Measurements from ENCODE around the gene STPG1.
"Not testable (repeated sequence)": the region's sequence is repeated elsewhere in the genome, so short reads cannot be mapped to it uniquely, and the experiment has no call there.

Gene STPG1, protein sequence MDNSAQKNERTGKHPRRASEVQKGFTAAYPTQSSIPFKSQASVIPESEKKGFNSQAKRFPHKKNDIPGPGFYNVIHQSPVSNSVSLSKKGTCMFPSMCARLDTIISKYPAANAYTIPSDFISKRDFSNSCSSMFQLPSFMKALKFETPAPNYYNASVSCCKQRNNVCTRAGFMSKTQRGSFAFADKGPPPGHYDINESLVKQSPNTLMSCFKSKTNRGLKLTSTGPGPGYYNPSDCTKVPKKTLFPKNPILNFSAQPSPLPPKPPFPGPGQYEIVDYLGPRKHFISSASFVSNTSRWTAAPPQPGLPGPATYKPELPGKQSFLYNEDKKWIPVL

DNA sequence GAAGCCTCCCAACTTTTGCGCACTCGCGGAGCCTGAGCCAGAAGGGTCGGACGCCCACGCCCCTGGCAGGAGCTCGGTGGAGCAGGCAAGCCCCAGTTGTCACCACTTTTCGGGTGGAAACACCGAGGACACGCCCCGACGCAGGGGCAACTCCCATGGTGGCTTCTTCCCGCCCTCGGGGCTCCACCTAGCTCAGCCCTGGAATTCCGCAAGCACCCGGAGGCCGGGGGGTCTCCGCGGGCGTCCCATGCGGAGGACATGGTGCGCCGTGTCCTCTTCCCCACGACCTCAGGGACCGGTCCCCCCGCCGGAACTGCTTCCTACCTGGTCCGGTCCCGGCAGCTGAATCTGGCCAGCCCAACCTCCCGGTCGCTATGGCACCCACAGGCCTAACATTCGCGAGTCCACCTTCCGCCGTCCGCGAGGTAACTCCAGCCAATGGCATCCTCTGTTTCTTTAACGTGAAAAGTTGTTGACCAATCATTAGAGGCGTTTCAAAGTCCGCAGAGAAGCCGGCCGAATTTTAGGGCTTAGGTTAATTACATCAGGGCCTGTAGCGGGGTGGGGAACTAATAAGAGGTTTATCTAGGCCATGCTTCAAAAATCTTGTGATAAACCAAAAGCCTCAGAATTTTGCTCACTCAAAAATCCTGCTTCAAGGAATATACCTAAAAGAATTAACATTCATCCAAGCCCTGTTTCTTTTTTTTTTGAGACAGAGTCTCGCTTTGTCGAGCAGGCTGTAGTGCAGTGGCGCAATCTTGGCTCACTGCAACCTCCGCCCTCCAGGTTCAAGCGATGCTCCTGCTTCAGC is at the start of gene STPG1:
Gene STPG1 (minus strand): TSS at position 433 of the 814 bp plus-strand sequence. CDS start 12,394 bp downstream, outside the sequence.
- peak; percentile 46 to 82 for DNase-seq

DNA sequence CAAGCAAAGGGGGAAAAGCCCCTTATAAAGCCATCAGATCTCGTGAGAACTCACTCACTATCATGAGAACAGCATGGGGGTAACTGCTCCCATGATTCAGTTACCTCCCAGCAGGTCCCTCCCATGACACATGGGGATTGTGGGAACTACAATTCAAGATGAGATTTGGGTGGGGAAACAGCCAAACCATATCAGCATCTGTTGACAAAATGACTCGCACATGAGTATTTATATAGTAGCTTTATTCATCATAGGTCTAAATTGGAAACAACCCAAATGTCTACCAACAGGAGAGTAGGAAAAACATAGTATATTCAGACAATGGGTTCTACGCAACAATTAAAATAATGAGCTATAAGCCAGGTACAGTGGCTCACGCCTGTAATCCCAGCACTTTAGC is 48.5 kb upstream of the STPG1 start:
- not testable (repeated sequence) for DNase-seq

DNA sequence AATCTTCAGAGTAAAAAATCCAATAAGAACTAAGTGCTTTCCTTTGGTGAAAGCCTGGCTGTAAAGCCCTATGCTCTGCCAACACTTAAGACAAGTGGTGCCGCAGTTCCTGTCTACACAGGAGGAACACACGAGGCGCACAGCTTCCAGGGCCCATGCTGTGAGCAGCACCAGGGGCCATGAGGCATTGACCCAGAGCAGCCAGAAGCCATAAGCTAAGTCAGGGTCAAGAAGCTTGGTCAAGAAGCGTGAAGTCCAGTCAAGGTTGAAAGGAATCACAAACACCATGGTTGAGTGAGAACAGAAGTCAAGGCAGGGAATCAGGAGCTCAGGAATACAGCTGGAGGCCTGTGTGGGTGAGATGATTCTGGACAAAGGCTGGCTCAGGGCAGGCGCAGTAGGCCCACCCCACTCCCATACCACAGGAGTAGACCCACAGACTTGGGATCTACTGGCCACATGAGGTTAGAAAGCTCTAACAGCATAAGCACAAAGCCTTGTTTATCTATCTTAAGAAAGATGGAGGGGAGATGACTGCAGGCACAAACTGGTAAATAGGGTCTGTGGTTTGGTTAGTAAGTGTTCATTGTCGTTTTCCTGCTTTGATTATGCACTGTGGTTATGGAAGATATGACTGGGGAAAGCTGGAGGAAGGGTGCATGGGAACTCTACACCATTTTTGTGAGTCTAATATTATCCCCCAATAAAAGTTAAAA is 46.1 kb upstream of the STPG1 start:
- no peak for DNase-seq

DNA sequence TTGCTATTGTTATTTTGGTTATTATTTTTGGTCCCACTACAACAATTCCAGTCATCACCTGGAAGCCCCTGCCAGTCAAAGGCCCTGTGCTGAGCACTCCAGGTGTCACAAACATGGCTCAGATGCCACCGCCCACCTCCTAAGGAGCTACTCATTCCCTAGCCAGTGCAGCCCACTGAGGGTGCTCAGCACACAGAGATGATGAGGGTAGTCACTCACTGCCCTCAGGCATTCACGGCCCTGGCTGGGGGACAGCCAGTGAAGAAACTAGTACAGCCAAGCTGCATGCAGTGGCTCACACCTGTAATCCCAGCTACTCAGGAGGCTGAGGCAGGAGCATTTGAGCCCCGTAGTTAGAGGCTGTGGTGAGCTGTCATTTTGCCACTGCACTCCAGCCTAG is 44.3 kb upstream of the STPG1 start:
- DNase-seq = no peak

DNA sequence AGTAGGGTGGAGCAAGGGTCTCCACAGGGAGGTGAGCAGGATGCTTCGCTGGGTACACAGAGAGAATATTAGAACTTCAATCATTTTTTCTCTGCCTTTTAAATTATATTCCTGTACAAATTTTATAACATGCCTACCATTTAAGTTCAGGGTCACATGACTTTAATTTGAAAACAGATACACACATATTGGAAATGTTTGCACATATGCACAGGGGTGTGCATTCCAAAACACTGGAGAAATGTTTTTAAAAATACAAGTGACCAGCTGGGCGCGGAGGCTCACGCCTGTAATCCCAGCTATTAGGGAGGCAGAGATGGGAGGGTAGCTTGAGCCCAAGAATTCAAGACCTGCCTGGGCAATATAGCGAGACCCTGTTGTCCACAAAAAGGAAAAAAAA is 41.7 kb upstream of the STPG1 start:
- DNase-seq = no peak

DNA sequence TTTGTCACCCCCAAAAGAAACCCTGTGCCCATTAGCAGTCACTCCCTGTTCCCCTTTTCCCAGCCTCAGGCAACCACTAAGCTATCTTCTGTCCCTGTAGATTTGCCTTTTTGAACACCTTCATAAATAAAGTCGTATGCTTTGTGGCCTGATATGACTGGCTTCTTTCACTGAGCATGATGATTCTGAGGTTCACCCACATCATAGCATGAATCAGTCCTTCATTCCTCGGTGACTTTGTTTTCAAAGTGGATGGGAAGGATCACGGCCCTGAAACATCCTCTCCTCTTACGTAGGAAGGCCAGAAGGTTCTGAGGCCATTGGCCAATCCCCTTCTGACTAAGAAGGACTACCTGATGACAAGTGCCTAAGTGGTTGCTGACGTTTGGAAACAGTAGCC is 41.1 kb upstream of the STPG1 start:
- no peak for DNase-seq

DNA sequence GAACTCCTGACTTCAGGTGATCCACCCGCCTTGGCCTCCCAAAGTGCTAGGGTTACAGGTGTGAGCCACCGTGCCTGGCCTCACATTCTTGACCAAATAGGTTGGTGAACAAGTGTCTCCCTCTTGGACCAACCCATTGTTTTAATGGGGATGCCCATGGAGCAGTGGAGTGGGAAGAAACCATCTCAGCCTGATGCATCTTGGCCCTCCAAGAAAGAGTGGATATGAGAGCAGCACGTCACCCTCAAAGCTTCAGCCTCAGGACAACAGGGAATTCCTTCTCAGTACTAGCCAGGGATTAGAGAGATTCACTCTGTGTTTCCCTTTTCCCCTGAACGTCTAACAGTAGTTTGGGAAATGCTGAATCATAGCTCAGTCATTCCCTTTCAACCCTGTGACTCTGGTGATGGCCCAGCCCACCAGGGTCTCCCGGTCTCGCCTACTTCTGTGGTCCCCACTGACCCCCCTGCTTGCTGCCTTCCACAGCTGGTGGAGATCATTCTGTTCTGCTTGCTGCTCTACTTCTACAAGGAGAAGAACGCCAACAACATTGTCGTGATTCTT is 39.4 kb upstream of the STPG1 start:
- DNase-seq = no peak

DNA sequence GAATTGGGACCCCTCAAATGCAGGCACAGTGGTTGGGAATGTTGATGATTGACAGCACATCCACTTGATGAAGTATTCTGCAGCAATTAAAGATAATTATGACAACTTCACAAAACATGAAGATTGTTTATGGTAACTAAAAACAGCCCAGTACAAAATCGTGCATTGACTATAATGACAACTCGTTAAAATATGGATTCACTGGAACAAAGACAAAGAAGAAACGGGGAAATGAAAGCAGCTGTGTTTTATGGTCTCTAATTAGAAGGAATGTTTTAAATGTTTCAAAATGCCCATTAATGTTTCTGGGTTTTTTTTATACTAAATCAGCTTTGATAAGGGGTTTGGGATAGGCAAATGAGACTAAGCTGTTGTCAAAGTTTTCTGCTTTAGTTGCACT is 38.2 kb upstream of the STPG1 start:
- no peak for DNase-seq

DNA sequence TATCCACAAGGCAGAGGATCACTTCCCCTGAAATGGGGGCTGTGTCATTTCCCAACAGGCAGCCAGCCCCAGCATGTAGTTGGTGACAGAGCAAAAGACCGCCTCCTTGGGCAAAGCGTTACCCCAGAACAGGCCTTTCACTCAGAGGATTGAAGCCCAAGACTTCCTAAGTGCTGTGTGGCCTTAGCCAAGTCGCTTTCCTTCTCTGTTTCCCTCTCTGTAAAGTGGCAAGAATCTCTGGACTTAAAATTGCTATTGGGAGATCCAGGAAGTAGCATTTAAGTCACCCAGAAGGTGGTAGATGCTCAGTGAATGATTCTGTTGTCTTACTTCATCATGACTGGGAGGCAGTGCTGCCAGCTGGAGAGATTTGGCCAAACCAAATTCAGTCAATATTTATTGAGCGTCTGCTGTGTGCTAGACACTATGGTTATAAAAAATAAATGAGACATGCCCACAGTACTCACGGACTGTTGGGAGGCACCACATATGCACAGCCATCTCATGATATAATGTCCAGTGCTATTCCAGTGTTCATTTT is 37.3 kb upstream of the STPG1 start:
- no peak for DNase-seq

DNA sequence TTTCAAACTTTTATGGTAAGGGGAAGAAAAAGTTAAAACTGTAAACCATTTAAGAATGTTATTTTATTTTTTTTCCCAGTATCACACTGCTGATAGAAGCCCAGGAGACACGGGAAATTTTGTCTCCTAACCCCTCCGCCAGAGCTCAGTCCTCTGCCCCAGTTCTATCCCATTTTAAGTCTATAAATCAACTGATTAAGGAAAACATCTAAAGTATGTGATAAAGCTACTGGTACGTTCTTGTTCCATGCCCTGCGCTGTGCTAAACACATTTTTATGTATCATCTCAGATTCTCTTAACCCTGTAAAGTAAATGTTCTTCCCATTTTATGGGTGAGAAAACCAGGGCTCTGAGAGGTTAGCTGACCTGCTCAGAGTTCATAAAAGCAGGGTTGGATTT is 36.7 kb upstream of the STPG1 start:
- DNase-seq = no peak

DNA sequence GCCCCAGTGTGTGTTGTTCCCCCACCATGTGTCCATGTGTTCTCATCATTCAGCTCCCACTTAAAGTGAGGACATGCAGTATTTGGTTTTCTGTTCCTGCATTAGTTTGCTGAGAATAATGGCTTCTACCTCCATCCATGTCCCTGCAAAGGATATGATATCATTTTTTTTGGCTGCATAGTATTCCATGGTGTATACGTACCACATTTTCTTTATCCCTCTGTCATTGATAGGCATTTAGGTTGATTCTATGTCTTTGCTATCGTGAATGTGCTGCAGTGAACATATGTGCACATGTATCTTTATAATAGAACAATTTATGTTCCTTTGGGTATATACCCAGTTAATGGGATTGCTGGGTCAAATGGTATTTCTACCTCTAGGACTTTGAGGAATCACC is 32.9 kb upstream of the STPG1 start:
- not testable (repeated sequence) for DNase-seq

DNA sequence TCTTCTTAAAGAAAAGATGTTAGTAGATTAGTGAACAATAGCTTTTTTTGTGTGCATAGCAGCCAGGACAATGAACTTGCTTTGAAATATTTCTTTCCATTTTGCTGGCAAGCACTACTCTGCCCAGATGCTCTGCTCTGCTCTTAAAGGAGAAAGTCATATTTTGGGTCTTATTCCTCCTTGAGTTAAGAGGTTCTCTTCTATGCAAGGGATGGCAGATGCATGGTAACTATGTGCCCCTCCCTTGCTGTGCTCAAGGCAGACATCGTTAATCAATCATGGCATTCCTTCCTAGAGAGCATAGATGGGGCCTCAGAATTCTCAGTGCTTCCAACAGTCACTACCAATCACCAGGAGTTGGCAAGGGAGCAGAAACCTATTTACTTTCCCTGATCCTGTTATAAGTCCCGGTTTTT is 29.7 kb upstream of the STPG1 start:
- no peak for DNase-seq

DNA sequence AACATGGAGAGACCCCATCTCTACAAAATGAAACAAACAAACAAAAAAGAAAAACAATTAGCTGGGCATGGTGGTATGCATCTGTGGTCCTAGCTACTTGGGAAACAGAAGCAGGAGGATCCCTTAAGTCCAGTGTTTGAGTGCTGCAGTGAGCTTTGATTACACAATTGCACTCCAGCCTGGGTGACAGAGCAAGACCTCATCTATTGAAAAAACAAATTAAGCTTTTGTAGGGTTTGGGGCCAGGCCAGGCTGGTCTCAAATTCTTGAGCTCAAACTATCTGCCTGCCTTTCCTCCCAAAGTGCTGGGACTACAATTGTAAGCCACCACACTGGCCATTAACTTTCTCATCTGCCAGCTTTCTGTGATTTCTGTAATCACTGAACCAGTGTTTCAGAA is 29.2 kb upstream of the STPG1 start:
- DNase-seq = no peak

DNA sequence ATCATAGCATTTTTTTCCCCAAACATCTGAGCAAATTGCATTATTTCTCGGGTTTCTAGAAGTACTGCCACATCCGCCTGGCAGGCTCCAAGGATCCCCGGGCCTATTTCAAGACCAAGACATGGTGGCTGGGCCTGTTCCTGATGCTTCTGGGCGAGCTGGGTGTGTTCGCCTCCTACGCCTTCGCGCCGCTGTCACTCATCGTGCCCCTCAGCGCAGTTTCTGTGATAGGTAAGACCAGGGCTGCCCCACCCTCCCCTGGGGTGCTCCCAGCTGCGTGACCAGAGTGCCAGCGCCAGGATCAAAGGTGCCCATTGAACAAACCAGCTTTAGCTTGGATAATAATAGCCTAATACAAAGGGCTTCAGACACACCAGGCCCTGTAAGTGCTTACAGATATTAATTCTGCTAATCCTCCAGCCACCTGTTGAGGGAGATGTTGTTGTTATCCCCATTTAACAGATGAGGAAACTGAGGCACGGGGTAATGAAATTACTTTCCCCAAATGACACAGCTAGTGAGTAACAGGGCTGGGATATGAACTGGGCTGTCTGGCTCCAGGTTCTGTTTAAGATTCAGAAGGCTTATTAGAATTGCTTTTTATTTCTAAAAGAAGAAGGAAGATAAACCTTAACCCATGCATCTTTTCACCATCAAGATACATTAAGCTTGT is 28.6 kb upstream of the STPG1 start:
- no peak for DNase-seq

DNA sequence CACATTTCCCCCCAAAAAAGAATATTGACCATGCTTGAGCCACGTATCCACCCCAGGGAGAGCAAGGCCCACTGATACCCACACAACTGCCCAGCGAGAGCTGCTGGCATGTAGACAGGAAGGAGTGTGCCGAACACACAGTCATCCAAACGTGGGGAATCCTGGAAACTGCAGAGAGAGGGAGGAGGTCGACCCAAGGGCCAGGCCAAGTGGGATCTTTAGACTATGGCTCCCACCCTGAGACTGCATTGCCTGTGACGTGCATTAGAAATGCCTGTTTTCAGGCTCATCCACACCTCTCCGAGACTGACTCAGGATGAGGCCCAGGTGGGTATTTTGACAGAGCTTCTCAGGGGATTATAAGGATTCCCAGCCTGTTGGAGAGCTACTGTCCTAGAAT is 27.9 kb upstream of the STPG1 start:
- DNase-seq = no peak

DNA sequence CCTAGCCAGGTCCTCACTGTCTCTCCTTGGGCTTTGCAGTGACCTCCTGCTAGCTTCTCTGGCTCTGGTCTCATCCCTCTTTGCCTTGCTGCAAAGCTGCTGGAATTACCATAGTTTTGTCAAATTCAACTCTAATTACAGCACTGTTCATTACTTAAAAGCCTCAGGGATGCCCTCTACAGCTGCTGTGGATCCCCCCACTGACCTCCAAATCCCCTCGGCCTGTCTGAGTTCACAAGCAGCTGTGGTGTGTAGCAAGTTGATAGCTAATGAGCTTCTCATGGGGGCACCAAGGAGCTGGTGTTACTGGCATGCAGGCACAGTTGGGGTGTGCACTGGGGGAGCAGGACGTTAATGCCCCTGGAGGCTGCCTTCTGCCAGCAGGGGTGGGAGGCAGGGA is 26.9 kb upstream of the STPG1 start:
- DNase-seq = no peak

DNA sequence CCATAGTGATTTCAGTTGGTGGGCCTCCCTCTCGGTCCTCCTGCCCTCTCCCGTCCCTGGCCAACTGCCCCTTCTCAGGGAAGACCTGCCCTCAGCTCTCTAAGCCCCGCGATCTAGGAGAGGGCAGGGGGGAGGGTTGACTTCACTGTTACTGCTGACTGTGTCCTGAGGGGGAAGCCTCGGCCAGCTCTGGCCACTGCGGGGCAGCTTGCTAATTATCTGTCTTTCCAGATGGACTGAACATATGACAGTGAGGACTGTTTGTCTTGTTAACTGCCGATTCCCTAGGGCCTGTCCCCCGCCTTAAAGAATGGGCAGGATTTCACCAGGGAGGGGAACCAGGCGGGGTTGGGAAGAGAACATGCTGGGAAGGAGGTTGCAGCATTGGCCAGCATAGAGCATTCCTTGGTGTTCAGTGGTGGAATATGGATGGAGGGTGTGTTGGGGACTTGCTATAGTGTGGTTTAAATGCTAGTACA is 24.9 kb upstream of the STPG1 start:
- no peak for DNase-seq

DNA sequence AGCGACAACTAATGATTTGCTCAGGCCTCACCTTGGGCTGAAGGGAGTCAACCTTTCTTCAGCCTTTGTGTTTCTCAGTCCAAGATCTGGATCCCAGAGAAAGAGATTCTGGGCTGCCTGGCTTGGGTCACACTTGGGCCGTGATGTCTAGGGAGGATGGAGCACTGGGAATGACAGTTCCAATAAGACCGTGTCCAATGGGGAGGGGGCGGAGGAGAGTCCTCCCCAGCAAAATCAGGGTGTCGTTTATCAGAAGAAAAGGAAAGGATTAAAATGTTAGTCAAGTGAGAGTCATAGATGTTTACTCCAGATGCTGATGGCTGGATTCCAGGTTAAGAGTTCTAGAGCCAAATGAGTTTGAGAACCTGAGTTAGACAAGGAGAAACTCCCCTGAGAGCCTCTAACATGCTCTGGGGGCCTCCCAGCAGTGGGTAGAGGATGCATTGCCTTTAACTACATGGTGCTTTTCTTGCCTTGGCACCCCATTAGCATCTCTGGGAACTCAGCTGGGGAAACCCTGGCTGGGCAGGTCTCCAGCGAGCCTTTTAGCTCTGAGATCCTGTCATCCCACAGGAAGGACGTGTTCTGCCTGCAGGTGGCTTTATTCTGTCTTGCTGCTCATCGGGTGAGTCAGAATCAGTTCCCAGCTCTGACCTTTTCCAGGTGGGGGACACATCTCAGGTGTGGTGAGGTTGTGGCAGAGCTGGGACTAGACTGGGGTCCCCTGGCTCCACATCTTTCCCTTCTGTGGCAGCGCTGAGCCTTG is 24.2 kb upstream of the STPG1 start:
- DNase-seq = no peak

DNA sequence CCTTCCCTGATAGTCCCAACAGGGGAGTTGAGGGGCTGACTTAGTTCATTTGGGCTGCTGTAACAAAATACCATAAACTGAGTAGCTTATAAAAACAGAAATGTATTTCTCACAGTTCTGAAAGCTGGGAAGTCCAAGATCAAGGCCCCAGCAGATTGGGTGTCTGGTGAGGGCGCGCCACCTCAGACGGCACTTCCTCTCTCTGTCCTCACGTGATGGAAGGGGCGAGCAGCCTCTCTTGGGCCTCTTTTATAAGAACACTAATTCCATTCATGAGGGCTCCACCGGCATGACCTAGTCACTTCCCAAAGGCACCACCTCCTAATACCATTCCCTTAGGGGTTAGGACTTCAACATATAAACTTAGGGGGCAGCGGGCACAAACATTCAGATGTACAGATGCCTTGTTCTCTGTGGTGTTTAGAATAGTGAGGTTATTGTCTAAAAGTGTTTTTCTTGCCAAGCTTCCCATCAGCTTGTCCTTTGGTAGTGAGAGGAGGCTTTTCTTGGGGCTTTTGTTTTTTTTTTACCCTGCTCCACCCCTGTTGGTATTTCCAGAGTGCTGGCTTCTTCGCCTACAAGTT is 22.3 kb upstream of the STPG1 start:
- no peak for DNase-seq

DNA sequence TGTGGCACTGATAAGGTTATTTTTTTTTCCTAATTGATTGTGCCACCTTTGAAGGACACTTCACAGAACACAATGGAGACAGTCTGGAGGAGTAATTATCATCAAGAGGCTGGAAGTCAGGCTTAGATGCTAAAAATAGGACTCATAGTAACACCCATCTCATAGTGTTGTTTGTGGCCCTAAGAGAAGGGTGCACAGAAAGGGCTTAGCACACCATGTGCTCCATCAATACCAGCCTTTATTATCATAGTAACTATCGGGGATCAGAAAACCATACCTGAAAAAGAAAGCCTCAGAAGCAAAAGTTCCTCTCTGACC is 13.9 kb upstream of the STPG1 start:
- no peak for DNase-seq
